ENCODE results near the gene MVD. TPM values are rescaled to one million over a fixed set of nuclear protein-coding genes. Genes with fewer than 3 reads are reported as not detected.

The MVD gene
- total and polyA plus RNA-seq, 4 donors = 21.7 to 99.2 (median 74.7) TPM

- Histone ChIP-seq H3K4me3 (ENCODE audit: low read depth in 1 of 3, low read length in 3 of 3) (no peak overlapping the region), H3K9ac (ENCODE audit: low read depth in 1 of 2, low read length in 2 of 2) (no peak overlapping the region), H3K4me1 (ENCODE audit: control insufficient read depth in 4 of 4, insufficient read depth in 4 of 4, low read length in 3 of 4) (peaks cover 18 to 47% (median 38%) of the 10 kb centered on the region in 4 donors), H3K27me3 (ENCODE audit: control insufficient read depth in 4 of 4, insufficient read depth in 4 of 4, low read length in 3 of 4) (no peaks in the 10 kb centered on the region), H3K27ac (ENCODE audit: low read depth in 1 of 2, low read length in 2 of 2) (no peak overlapping the region), H3K36me3 (ENCODE audit: control insufficient read depth in 4 of 4, insufficient read depth in 3 of 4, low read depth in 1 of 4, low read length in 3 of 4) (peaks cover 0 to 24% (median 8%) of the 10 kb centered on the region in 4 donors), H3K9me3 (ENCODE audit: control insufficient read depth in 4 of 4, low read length in 3 of 4) (no peaks in the 10 kb centered on the region)
- no peak for TF ChIP-seq HNF4A (conservative IDR thresholded peaks at IDR 0.05)
- TF ChIP-seq NR2F2 (IDR thresholded peaks at IDR 0.05) = no peak
- no peak for TF ChIP-seq SP1 (IDR thresholded peaks at IDR 0.05)
- WGBS = 93% methylated on average over 19 of the region's 19 CpGs
- DNase-seq (ENCODE audit: low spot score) = no peak
Measured at GRCh38 chr16:88614818-88615580, 47.9 kb downstream of the MVD start.

DNA sequence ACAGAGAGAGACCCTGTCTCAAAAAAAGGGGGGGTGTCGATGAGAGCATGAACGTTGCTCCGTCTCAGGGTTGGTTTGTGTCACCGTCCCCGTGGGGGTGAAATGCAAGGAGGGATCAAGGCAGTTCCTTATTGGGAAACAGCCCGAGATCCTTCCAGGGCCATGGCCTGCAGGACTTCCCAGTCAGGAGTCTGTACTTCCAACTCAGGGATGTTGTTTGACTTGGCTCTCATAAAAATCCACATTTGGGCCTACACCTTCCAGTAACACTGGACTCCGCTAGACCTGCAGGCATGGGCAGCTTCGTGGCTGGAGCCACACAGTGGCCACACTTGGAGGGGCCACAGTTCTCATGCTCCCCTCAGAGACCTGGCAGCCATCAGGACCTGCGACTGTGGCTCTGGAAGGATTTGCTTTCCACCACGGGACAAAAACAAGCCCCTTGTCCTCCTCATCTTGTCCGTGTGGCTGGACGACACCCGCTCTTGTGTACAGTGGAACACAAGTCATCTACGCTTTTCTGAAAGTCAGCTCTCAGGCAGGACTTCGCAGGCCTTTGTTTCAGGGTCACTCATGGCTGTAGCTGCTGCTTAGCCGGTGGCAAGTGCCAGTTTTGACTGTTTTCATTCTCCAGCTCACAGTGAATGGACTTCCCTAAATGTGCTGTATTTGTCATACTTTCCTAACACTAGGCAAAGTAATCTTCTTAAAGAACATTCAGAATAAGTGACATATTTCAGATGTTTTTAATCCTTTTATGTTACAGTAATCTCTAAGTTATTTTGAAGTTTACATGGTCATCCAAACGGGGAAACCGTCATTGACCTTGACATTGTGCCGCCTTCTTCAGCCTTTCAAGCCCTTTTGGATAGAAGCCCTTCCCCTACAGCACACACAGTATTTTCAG is 48.7 kb downstream of the MVD start:
- TF ChIP-seq ZBTB33 (IDR thresholded peaks at IDR 0.05) (no peak), RAD21 (IDR thresholded peaks at IDR 0.05) (no peak), RXRA (IDR thresholded peaks at IDR 0.05) (no peak), FOXA2 (IDR thresholded peaks at IDR 0.05) (no peak), YY1 (IDR thresholded peaks at IDR 0.05) (no peak), JUND (IDR thresholded peaks at IDR 0.05) (no peak), GABPA (IDR thresholded peaks at IDR 0.05 in 1 of 2, conservative IDR thresholded peaks at IDR 0.05 in 1 of 2) (no peak), FOXA1 (IDR thresholded peaks at IDR 0.05) (no peak), HNF4A (conservative IDR thresholded peaks at IDR 0.05) (no peak), SP1 (IDR thresholded peaks at IDR 0.05) (no peak), MAX (IDR thresholded peaks at IDR 0.05) (no peak), TAF1 (conservative IDR thresholded peaks at IDR 0.05) (no peak), EGR1 (IDR thresholded peaks at IDR 0.05; ENCODE audit: low read depth in 2 of 2) (no peak), HNF4G (IDR thresholded peaks at IDR 0.05) (no peak), REST (IDR thresholded peaks at IDR 0.05) (no peak)
- TF ChIP-seq, protein P1, sequence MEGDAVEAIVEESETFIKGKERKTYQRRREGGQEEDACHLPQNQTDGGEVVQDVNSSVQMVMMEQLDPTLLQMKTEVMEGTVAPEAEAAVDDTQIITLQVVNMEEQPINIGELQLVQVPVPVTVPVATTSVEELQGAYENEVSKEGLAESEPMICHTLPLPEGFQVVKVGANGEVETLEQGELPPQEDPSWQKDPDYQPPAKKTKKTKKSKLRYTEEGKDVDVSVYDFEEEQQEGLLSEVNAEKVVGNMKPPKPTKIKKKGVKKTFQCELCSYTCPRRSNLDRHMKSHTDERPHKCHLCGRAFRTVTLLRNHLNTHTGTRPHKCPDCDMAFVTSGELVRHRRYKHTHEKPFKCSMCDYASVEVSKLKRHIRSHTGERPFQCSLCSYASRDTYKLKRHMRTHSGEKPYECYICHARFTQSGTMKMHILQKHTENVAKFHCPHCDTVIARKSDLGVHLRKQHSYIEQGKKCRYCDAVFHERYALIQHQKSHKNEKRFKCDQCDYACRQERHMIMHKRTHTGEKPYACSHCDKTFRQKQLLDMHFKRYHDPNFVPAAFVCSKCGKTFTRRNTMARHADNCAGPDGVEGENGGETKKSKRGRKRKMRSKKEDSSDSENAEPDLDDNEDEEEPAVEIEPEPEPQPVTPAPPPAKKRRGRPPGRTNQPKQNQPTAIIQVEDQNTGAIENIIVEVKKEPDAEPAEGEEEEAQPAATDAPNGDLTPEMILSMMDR (IDR thresholded peaks at IDR 0.05; ENCODE audit: low read depth, low read length, missing input control) = no peak
- TF ChIP-seq, protein P2, sequence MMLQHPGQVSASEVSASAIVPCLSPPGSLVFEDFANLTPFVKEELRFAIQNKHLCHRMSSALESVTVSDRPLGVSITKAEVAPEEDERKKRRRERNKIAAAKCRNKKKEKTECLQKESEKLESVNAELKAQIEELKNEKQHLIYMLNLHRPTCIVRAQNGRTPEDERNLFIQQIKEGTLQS (IDR thresholded peaks at IDR 0.05) = no peak
- 90% methylated on average over 19 of the region's 19 CpGs for whole genome bisulfite sequencing
- DNase-seq (ENCODE audit: low spot score) = no peak
- no peak overlapping the region for H3K9ac ChIP-seq (ENCODE audit: low read depth in 1 of 2, low read length in 2 of 2)
- no peak overlapping the region for H3K4me3 ChIP-seq (ENCODE audit: low read depth in 1 of 3, low read length in 3 of 3)
- H3K36me3 ChIP-seq (ENCODE audit: control insufficient read depth in 4 of 4, insufficient read depth in 3 of 4, low read depth in 1 of 4, low read length in 3 of 4) = peaks cover 2 to 28% (median 9%) of the 10 kb centered on the region in 4 donors
- H3K27ac ChIP-seq (ENCODE audit: low read depth in 1 of 2, low read length in 2 of 2) = no peak overlapping the region
- no peaks in the 10 kb centered on the region for H3K9me3 ChIP-seq (ENCODE audit: control insufficient read depth in 4 of 4, low read length in 3 of 4)
- H3K27me3 ChIP-seq (ENCODE audit: control insufficient read depth in 4 of 4, insufficient read depth in 4 of 4, low read length in 3 of 4) = no peaks in the 10 kb centered on the region
- H3K4me1 ChIP-seq (ENCODE audit: control insufficient read depth in 4 of 4, insufficient read depth in 4 of 4, low read length in 3 of 4) = peaks cover 18 to 41% (median 36%) of the 10 kb centered on the region in 4 donors

Data from liver (tissue), 9 donors.